GM12801 (cell line): ENCODE results near the gene TMEM212.

Source experiments
- TF ChIP-seq, protein P1 (sequence below): IDR thresholded peaks from one replicate; pipeline ENCODE4 v1.5.1; 2011; ENCODE audit warnings: control low read depth; ENCODE audit not compliant: insufficient read length; ENCODE audit errors: extremely low read depth

TMEM212 gene

GRCh38 chr3:171803044-171803443 lies 40.1 kb upstream of the TMEM212 start:
- TF ChIP-seq, protein P1, sequence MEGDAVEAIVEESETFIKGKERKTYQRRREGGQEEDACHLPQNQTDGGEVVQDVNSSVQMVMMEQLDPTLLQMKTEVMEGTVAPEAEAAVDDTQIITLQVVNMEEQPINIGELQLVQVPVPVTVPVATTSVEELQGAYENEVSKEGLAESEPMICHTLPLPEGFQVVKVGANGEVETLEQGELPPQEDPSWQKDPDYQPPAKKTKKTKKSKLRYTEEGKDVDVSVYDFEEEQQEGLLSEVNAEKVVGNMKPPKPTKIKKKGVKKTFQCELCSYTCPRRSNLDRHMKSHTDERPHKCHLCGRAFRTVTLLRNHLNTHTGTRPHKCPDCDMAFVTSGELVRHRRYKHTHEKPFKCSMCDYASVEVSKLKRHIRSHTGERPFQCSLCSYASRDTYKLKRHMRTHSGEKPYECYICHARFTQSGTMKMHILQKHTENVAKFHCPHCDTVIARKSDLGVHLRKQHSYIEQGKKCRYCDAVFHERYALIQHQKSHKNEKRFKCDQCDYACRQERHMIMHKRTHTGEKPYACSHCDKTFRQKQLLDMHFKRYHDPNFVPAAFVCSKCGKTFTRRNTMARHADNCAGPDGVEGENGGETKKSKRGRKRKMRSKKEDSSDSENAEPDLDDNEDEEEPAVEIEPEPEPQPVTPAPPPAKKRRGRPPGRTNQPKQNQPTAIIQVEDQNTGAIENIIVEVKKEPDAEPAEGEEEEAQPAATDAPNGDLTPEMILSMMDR: no peak

- TF ChIP-seq, protein P1: no peak
Observed at GRCh38 chr3:171804618-171805389, 38.3 kb upstream of the TMEM212 start.

DNA sequence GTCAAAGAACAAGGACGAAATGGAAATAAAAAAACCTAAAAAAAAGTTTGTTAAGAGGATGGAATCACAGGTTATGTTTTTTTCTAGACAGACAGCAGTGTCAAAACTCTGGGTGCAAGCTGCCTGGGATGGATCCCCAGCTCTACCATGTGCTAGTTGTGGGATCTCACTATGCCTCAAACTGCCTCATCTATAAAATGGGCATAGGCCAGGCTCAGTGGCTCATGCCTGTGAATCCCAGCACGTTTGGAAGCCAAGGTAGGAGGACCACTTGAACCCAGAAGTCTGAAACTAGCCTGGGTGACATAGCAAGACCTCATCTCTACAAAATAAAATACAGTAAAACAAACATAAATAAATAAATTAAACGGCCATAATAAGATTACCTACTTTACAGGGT lies 37.5 kb upstream of the TMEM212 start:
- TF ChIP-seq, protein P1: no peak

- TF ChIP-seq, protein P1: no peak
Observed at GRCh38 chr3:171806200-171807128, 36.7 kb upstream of the TMEM212 start.

GRCh38 chr3:171807129-171807675 lies 35.9 kb upstream of the TMEM212 start:
- TF ChIP-seq, protein P1: no peak

GRCh38 chr3:171807806-171808205 lies 35.3 kb upstream of the TMEM212 start:
- TF ChIP-seq, protein P1: no peak

DNA sequence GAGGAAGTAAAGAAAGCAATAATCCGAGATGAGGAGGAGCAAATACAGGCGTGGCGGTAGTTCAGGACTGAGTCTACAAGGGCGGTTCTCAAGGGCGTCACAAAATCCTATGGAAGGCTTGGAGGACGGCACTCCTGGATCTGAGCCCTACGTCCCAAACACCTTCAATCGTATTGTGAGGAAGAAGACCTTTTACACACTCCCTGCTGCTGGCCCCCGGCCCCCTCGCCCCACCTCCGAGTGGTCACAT lies 33.6 kb upstream of the TMEM212 start:
- TF ChIP-seq, protein P1: no peak
